NCI-H526 (cell line): Measurements from ENCODE around the gene HARBI1.

Source experiments
- DNase-seq, 2 experiments: peaks; one replicate each; lab custom pipeline; 2025; lab: John Stamatoyannopoulos, UW

The HARBI1 gene

GRCh38 chr11:46633291-46634217 lies 16.5 kb upstream of the HARBI1 start:
- no peak for DNase-seq

GRCh38 chr11:46632502-46632901 lies 15.5 kb upstream of the HARBI1 start:
- DNase-seq: no peak

- DNase-seq: no peak
Observed at GRCh38 chr11:46631676-46632075, 14.6 kb upstream of the HARBI1 start.

- DNase-seq: no peak
Observed at GRCh38 chr11:46630237-46630636, 13.2 kb upstream of the HARBI1 start.

- no peak for DNase-seq
Observed at GRCh38 chr11:46628961-46629360, 11.9 kb upstream of the HARBI1 start.

- DNase-seq: no peak
Observed at GRCh38 chr11:46625406-46625805, 8.4 kb upstream of the HARBI1 start.

GRCh38 chr11:46618837-46619236 lies 1.8 kb upstream of the HARBI1 start:
- peak in 1 of 2 experiments; percentile 29 for DNase-seq

- no peak for DNase-seq
Observed at GRCh38 chr11:46617972-46618314, 916 bp upstream of the HARBI1 start.

- DNase-seq: peak in 1 of 2 experiments; percentile 16
Observed at GRCh38 chr11:46616551-46617133, 385 bp downstream of the HARBI1 start.

GRCh38 chr11:46615756-46616155 lies 1.3 kb downstream of the HARBI1 start:
- DNase-seq: no peak

- no peak for DNase-seq
Observed at GRCh38 chr11:46612326-46612725, 4.7 kb downstream of the HARBI1 start.

GRCh38 chr11:46611526-46612304 lies 5.3 kb downstream of the HARBI1 start:
- no peak for DNase-seq

- DNase-seq: no peak
Observed at GRCh38 chr11:46609386-46609785, 7.6 kb downstream of the HARBI1 start.

GRCh38 chr11:46607516-46607915 lies 9.5 kb downstream of the HARBI1 start:
- no peak for DNase-seq

GRCh38 chr11:46604796-46605195 lies 12.2 kb downstream of the HARBI1 start:
- DNase-seq: peak; percentile 76 to 84

- no peak for DNase-seq
Observed at GRCh38 chr11:46603704-46604308, 13.2 kb downstream of the HARBI1 start.

- no peak for DNase-seq
Observed at GRCh38 chr11:46601129-46601528, 15.9 kb downstream of the HARBI1 start.

- DNase-seq: no peak
Observed at GRCh38 chr11:46600194-46600960, 16.6 kb downstream of the HARBI1 start.

- DNase-seq: no peak
Observed at GRCh38 chr11:46599340-46600193, 17.5 kb downstream of the HARBI1 start.

GRCh38 chr11:46597609-46598219 lies 19.3 kb downstream of the HARBI1 start:
- no peak for DNase-seq
